Right forelimb (tissue), 1 donor: ENCODE results near the gene SVBP.

ENCODE experiments used
- DNase-seq: peaks from one replicate; pipeline ENCODE4 v3.0.0-alpha.2; 2018

SVBP gene

DNA sequence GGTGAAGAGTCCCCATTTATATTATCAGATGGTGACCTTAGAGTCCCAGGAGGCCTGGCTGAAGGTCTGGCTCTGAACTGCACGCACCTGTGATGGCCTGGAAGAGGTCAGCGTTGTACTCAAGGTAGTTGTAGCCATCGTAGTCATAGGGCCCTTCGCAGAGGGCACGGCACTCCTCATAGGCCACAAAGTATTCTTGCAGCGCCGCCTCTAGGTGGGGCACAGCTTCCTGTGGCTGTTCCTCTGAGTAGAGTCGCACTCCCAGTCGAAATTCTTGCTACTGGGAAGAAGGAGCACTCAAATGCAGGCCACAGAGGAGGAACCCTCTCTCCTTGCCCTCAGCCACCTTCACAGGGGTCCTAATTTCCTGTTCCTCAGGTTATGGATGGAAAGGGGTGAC lies 58.1 kb downstream of the SVBP start:
- no peak for DNase-seq

GRCh38 chr1:42758641-42759040 lies 58.6 kb downstream of the SVBP start:
- no peak for DNase-seq

DNA sequence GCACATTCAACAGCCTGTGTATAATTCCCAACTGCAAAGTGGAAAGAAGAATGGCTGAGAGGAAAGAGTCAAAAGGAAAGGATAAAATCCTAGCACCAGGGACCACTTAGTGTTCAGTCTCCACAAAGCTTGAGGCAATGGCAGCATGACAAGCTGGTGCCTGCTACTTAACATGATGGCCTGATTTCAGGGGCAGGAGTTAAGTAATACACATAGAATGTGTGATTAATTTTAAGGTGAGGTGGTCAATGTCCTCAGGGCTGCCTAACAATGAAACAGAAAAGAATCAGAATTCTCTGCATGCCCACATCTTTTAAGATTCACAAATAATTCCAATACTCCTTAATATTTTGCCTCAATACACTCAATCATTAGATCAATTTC lies 59.3 kb downstream of the SVBP start:
- no peak for DNase-seq
